Left ventricle myocardium inferior (tissue), 1 donor: ENCODE measurements around the gene ZBTB49. TPM values are rescaled to one million over a fixed set of nuclear protein-coding genes. Genes with fewer than 3 reads are reported as not detected.

Experiments used
- DNase-seq: peaks from one replicate; pipeline ENCODE4 v3.0.0-alpha.2; 2020
- H3K27ac ChIP-seq: fragments of 200-600 bp; replicated peaks from 2 replicates; pipeline ENCODE4 v1.8.0; 2021
- H3K27me3 ChIP-seq: fragments of 200-600 bp; 2 replicates; pipeline ENCODE4 v1.8.0; 2021; ENCODE audit warnings: low read depth
- H3K36me3 ChIP-seq: fragments of 200-600 bp; 2 replicates; pipeline ENCODE4 v1.8.0; 2021
- H3K4me1 ChIP-seq: fragments of 200-600 bp; 2 replicates; pipeline ENCODE4 v1.8.0; 2021
- H3K4me3 ChIP-seq: fragments of 200-600 bp; 2 replicates; pipeline ENCODE4 v1.8.0; 2021; ENCODE audit warnings: mild to moderate bottlenecking, moderate library complexity
- H3K9me3 ChIP-seq: fragments of 200-600 bp; replicated peaks from 2 replicates; pipeline ENCODE4 v1.8.0; 2021
- intact Hi-C: fragments of 100-400 bp; cut with micrococcal nuclease; formaldehyde crosslinking; loops from one replicate; pipeline ENCODE4 v1.11.0; 2022
- total RNA-seq: library from RNA; stranded (reverse); fragmentation: NEBNext Ultra II Directional; extraction: Animal tissue kit (Norgen Biotek cat#: 25700); gene quantifications from one replicate; pipeline ENCODE4 v1.2.1, GENCODE V29; 2021
- TF ChIP-seq, protein P1 (sequence below): fragments of 200-600 bp; IDR thresholded peaks from 2 replicates; pipeline ENCODE4 v1.8.0; 2021; ENCODE audit warnings: antibody characterized with exemption, mild to moderate bottlenecking, borderline replicate concordance
- donor health status: DM: no; HTN: yes; CAD: no; lungs with severe emphysema.

ZBTB49 gene
- total RNA-seq, 1 donor from 2014 or later = 1.9 TPM

DNA sequence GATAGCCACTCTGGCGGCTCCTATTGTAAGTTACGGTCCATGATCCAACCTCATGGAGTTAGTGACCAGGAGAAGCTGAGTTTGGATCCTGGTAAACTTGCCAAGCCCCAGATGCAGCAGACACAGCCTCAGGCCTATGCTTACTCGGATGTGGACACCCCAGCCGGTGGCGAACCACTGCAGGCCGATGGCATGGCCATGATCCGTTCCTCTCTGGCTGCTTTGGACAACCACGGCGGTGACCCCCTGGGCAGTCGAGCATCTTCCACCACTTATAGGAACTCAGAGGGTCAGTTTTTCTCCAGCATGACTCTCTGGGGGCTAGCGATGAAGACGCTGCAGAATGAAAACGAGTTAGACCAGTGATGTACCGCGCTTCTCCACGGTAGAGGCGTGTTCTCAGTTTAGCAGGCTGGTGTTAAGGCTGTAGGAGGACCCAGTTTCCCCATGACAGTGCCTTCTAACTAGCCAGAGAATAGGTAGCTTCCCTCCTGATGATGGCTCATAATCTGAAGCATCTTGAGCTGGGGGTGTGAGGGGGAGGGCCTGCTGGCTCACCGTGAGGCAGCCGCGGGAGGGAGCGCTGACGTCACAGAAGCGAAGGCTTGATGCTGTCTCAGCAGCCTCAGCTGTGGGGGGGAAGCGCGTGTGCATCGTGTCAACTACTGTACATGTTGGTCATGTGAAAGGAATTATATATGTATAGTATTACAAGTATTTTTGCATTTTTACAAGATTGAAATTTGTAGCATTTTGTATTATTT lies 31.1 kb downstream of the ZBTB49 start:
- TF ChIP-seq, protein P1, sequence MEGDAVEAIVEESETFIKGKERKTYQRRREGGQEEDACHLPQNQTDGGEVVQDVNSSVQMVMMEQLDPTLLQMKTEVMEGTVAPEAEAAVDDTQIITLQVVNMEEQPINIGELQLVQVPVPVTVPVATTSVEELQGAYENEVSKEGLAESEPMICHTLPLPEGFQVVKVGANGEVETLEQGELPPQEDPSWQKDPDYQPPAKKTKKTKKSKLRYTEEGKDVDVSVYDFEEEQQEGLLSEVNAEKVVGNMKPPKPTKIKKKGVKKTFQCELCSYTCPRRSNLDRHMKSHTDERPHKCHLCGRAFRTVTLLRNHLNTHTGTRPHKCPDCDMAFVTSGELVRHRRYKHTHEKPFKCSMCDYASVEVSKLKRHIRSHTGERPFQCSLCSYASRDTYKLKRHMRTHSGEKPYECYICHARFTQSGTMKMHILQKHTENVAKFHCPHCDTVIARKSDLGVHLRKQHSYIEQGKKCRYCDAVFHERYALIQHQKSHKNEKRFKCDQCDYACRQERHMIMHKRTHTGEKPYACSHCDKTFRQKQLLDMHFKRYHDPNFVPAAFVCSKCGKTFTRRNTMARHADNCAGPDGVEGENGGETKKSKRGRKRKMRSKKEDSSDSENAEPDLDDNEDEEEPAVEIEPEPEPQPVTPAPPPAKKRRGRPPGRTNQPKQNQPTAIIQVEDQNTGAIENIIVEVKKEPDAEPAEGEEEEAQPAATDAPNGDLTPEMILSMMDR = no peak
- peaks cover 53% of the 10 kb centered on the region for H3K36me3 ChIP-seq
- no peak for DNase-seq
- no peaks in the 10 kb centered on the region for H3K9me3 ChIP-seq
- no peak overlapping the region for H3K27ac ChIP-seq
- no peak overlapping the region for H3K4me3 ChIP-seq
- intact Hi-C loops = no loop called here
- no peaks in the 10 kb centered on the region for H3K27me3 ChIP-seq
- H3K4me1 ChIP-seq = peaks cover 10% of the 10 kb centered on the region

- Histone ChIP-seq H3K4me3 (no peak overlapping the region), H3K9me3 (no peaks in the 10 kb centered on the region), H3K4me1 (peaks cover 10% of the 10 kb centered on the region), H3K27ac (no peak overlapping the region), H3K36me3 (peaks cover 43% of the 10 kb centered on the region), H3K27me3 (no peaks in the 10 kb centered on the region)
- TF ChIP-seq, protein P1 = no peak
- intact Hi-C loops = no loop called here
- no peak for DNase-seq
These were observed 32.1 kb downstream of the ZBTB49 start for GRCh38 chr4:4321951-4322688.

DNA sequence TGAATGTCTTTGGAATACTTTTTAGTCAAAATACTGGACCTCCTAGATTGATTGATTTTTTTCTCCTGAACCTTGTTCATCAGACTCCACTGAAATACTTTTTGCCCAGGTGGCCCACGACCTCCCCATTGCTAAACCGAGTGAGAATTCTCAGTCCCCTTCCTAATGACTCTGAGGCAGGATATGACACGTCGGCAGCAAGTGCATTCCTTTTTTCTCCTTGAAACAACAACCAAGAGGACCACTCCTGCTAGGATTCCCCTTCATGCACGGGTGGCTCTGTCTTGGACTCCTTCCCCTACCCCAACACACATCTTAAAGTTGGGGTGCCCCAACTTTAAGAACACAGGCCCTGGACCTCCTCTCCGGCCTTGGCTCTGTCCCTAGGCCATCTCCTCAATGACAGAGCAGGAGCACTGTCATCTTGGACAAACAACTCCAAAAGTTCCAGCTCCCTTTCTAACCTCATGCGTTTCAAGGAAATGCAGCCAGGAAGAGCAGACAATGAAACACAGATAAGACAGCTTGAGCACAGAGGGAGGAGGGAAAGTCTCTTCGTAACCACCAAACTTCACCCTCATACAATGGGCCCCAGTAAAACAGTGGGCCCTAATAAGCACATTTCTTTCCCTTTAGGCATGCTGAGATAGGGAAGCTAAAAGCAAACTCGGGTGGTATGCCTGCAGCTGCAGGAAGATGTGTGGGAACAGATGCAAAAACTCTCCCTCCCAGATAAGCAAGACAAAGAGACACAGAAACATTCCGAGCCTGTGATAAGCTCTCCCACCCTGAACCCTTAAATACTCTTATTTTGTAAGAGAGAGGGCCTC lies 33.9 kb downstream of the ZBTB49 start:
- Histone ChIP-seq H3K9me3 (no peaks in the 10 kb centered on the region), H3K27ac (peak overlapping the region; percentile 48), H3K27me3 (no peaks in the 10 kb centered on the region), H3K36me3 (peaks cover 33% of the 10 kb centered on the region), H3K4me3 (no peak overlapping the region), H3K4me1 (peaks cover 10% of the 10 kb centered on the region)
- intact Hi-C loops = no loop called here
- TF ChIP-seq, protein P1 = no peak
- no peak for DNase-seq

- DNase-seq = no peak
- Histone ChIP-seq H3K27ac (no peak overlapping the region), H3K4me3 (no peak overlapping the region), H3K9me3 (peaks cover 6% of the 10 kb centered on the region), H3K27me3 (no peaks in the 10 kb centered on the region), H3K4me1 (peaks cover 10% of the 10 kb centered on the region), H3K36me3 (peaks cover 22% of the 10 kb centered on the region)
- TF ChIP-seq, protein P1 = no peak
- intact Hi-C loops = no loop called here
These were observed 35.3 kb downstream of the ZBTB49 start for GRCh38 chr4:4325321-4325720.

DNA sequence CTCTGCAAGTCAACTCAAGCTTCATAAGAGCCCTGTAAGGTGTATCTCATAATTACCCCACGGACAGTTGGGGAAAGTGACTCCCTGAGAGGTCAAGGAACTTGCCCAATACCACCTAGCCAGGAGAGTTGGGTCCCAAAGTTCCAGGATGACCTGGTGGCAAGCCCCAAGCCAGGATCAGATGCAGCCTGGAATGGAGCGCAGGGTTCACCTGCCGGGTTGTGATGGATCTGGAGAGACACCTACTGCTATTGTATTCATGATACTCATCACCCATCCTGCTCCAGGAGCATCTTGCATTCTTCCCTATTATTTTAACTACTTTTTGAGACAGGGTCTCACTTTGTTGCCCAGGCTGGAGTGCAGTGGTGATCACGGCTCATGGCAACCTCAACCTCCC lies 36.1 kb downstream of the ZBTB49 start:
- no peak for DNase-seq
- intact Hi-C loops = no loop called here
- TF ChIP-seq, protein P1 = no peak

More for the DNA sequence above, 36.1 kb downstream of the ZBTB49 start:
- Histone ChIP-seq H3K27ac (no peak overlapping the region), H3K9me3 (peaks cover 7% of the 10 kb centered on the region), H3K27me3 (no peaks in the 10 kb centered on the region), H3K4me1 (peaks cover 10% of the 10 kb centered on the region), H3K4me3 (no peak overlapping the region), H3K36me3 (peaks cover 13% of the 10 kb centered on the region)
